Measurements from ENCODE around the gene ACSS1.

The ACSS1 gene

DNA sequence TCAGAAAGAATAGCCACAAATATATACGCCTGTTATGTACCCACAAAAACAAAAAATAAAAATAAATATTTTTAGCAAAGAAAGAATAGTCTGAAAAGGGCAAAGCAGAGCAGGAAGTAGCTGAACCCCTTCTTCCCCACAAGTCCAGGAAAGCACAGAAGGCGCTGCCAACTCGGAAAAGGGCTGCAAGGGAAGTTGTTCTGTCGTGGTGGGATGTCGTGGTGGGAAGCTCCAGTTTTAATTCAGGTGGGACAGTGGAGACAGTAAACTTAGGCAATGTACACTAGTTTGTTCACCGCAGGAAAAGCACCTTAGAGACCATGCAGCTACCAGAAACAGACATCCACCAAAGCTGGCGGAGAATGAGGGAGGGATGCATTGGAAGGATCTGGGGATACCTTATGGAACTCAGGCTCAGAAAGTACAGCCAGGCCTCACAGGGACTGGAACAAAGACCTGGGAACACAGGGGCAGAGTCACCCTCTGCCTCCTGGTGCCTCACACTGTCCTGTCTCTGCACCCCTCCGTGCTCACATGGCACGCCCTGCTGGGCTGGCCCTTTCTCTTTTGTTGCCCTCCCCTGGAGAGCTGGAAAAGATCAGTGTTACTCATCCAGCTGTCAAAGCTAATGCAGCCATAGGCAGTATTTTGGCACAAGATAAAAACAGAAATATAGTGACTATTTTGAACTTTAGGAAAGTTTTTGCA, 62.0 kb downstream of the ACSS1 start:
- no peak for DNase-seq (ENCODE audit: low read depth in 1 of 2, low spot score in 1 of 2)

GRCh38 chr20:24994470-24995368, 63.2 kb downstream of the ACSS1 start:
- peak; percentile 72 to 81 for DNase-seq (ENCODE audit: low read depth in 1 of 2, low spot score in 1 of 2)

GRCh38 chr20:24994186-24994465, 63.8 kb downstream of the ACSS1 start:
- DNase-seq (ENCODE audit: low read depth in 1 of 2, low spot score in 1 of 2), result no peak

DNA sequence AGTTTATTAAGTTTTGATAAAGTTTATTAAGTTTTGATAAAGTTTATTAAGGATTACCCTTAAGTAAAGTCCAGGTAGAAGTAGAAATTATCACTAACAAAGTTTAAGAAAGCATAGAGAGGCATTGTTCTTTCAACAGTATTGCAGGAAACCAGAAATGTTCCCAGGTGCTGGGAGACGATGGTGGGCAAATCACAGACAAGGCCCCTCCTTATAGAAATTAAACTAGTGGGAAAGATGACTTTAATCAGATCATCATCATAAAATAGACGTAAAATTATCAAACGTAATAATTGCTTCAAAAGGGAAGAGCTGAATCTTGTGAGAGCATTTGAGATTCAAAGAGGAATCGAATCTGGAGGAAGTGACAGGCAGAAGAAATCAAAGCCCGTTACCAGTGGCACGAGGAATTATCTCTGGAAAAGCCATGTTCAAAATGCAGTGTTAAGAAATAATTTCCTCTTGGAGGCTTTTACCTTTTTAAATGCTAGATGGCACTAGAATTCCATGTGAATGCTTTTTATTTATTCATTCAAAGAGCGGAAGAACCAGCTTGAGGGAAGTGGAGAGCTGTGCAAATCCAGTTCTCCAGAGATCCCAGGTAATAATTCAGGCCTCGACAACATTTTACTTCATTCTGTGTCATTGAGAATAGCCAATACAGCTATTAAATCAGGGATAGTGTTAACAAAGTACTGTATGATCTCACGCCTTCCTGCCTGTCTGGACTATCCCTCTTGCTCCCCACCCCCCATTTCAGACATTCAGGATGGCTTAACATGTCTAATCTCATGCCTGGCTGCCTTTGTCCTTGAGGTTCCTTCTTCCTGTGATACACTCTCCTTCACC, 64.4 kb downstream of the ACSS1 start:
- no peak for DNase-seq (ENCODE audit: low read depth in 1 of 2, low spot score in 1 of 2)

DNA sequence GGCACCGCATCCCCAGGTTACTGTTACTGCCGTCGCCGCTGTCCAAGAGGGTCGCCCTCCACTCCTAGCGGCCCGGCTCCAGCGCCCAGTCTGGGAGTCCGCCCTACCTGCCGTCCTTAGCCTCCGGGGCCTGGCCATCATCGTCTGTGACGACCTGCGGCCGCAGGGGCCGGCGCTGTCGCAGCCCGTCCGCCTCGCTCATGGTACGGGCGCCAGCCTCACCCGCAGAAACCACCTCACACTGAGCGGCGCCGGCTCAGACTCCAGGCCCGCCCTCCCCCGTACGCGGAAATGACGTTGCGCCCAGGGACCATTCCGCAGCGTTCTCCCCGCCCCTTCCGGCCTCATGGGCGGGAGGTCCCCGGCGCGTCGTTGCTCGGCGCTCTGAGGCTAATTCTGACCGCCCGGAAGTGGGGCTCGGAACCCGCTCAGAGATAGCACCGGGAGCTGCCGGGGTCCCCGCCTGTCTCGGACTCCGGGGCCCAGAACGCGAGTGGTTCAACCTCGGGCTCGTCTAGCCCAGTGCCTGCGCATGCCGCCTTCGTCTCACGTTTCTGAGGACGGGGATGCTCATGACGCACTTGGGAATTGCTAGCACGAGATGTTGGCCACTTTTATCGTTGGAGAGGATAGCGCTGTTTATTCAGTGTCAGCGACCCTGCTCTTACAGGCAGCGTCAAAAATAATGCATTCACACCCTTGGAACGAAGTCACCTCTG, 65.3 kb downstream of the ACSS1 start, which contains the start of gene APMAP:
TSS of gene APMAP (minus strand) at position 265 of the 719 bp plus-strand sequence. CDS start at position 202, 63 bp downstream.
- DNase-seq (ENCODE audit: low read depth in 1 of 2, low spot score in 1 of 2), result peak; percentile 95

- no peak for DNase-seq (ENCODE audit: low read depth in 1 of 2, low spot score in 1 of 2)
Observed at GRCh38 chr20:24991897-24992486, 65.9 kb downstream of the ACSS1 start.

- DNase-seq (ENCODE audit: low read depth in 1 of 2, low spot score in 1 of 2), result no peak
Observed at GRCh38 chr20:24990810-24991252, 67.1 kb downstream of the ACSS1 start.

- no peak for DNase-seq (ENCODE audit: low read depth in 1 of 2, low spot score in 1 of 2)
Observed at GRCh38 chr20:24989162-24989561, 68.8 kb downstream of the ACSS1 start.

DNA sequence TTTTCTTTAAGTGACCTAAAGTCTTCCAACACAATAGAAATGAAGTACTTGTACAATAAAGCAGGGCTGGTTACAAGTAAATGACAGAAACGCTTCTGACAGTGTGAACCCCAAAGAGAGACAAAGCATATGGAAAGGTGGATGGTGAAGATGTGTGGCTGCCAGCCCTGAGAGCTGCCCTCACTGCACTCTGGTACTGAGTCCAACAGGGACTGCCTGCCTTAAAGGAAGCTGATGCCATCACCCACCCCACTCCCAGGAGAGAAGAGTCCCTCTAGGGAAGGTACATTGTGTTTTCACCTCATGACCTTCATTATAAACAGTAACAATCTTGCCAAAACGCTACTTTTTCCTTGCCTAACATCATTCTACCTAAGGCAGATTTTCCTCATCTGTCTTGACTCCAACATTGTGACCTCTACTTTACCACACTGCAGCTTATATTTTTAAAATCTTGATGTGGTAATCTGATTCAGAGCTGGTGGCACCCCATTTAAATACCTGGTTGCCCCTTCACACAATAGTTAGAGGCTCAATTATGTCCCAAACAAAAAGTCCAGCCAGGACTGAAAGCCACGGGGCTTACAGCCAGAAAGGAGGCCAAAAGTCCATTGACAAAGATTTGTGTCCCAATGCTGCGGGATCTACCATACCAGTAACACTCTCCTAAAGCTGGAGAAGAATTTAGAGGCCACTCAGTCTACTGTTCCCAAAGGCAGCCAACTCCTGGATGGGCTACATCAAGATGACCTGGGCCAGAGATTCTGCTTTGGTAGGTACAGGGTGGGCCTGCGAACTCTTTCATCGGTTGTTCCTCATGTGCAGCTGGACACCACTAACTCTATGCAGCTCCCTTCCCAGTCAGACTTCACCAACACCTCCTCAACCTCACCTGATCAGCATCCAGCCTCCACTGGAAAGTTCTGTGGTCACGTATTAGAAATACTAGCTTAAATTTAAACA, 69.8 kb downstream of the ACSS1 start:
- DNase-seq (ENCODE audit: low read depth in 1 of 2, low spot score in 1 of 2), result no peak

DNA sequence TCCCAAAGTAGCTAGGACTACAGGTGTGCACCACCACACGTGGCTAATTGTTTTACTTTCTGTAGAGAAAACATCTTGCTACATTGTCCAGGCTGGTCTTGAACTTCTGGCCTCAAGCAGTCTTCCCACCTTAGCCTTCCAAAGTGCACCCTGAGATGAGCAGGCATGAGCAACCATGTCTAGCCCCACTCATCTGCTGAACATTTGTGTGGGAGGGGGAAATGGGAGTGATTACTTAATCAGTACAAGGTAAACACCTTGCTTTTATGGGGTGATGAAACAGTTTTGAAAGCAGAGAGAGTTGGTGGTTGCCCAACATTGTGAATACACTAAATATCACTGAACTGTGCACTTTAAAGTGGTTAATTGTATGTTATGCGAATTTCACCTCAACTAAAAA, 70.7 kb downstream of the ACSS1 start:
- no peak for DNase-seq (ENCODE audit: low read depth in 1 of 2, low spot score in 1 of 2)

GRCh38 chr20:24986436-24987015, 71.4 kb downstream of the ACSS1 start:
- DNase-seq (ENCODE audit: low read depth in 1 of 2, low spot score in 1 of 2), result no peak

- no peak for DNase-seq (ENCODE audit: low read depth in 1 of 2, low spot score in 1 of 2)
Observed at GRCh38 chr20:24985802-24986201, 72.1 kb downstream of the ACSS1 start.

GRCh38 chr20:24984961-24985640, 72.8 kb downstream of the ACSS1 start:
- no peak for DNase-seq (ENCODE audit: low read depth in 1 of 2, low spot score in 1 of 2)

- no peak for DNase-seq (ENCODE audit: low read depth in 1 of 2, low spot score in 1 of 2)
Observed at GRCh38 chr20:24983896-24984295, 74.0 kb downstream of the ACSS1 start.

DNA sequence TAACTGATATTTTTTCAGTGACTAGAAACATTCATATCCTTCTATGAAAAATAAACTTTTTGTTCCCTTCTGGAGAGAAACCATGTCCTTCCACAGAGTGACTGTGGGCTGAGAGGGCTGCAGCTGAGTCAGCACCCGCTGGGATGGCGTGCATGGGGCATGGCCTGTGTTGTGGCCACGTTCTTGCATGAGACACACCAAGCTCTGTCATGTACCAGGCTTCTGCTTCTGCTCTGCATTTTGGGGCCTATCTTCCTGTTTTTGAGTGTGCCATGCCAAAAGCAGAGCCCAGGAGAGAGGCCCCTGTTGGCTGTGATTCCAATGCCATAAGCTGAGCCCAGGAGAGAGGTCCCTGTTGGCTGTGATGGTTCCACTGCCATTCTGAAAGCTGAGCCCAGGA, 76.1 kb downstream of the ACSS1 start:
- no peak for DNase-seq (ENCODE audit: low read depth in 1 of 2, low spot score in 1 of 2)

DNA sequence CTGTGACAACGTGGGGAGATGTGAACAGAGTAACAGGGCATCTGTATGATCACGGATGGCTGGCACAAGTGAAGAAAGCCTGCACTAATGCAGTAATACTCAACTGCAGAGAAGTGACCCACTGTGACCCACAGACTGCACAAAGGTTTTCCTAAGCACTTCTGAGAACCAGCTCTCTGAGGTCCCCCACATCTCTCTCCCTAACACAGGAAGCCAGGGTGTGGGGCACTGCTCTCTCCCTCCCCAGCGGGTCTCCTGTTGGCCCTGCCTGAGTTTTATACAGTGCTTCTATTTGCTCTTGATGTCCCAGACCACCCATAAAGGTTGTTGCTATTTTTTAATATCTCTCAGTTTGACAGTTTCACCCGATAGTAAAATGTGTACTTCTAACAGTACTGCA, 76.7 kb downstream of the ACSS1 start:
- no peak for DNase-seq (ENCODE audit: low read depth in 1 of 2, low spot score in 1 of 2)

GRCh38 chr20:24980291-24981053, 77.5 kb downstream of the ACSS1 start:
- DNase-seq (ENCODE audit: low read depth in 1 of 2, low spot score in 1 of 2), result no peak
